NCI-H1092 (cell line): ENCODE data around the gene ELOVL5.
"Not testable (repeated sequence)": the region's sequence is repeated elsewhere in the genome, so short reads cannot be mapped to it uniquely, and the experiment has no call there.

Source experiments
- DNase-seq: peaks from one replicate; lab custom pipeline; 2025; lab: John Stamatoyannopoulos, UW

Gene ELOVL5, protein sequence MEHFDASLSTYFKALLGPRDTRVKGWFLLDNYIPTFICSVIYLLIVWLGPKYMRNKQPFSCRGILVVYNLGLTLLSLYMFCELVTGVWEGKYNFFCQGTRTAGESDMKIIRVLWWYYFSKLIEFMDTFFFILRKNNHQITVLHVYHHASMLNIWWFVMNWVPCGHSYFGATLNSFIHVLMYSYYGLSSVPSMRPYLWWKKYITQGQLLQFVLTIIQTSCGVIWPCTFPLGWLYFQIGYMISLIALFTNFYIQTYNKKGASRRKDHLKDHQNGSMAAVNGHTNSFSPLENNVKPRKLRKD

DNA sequence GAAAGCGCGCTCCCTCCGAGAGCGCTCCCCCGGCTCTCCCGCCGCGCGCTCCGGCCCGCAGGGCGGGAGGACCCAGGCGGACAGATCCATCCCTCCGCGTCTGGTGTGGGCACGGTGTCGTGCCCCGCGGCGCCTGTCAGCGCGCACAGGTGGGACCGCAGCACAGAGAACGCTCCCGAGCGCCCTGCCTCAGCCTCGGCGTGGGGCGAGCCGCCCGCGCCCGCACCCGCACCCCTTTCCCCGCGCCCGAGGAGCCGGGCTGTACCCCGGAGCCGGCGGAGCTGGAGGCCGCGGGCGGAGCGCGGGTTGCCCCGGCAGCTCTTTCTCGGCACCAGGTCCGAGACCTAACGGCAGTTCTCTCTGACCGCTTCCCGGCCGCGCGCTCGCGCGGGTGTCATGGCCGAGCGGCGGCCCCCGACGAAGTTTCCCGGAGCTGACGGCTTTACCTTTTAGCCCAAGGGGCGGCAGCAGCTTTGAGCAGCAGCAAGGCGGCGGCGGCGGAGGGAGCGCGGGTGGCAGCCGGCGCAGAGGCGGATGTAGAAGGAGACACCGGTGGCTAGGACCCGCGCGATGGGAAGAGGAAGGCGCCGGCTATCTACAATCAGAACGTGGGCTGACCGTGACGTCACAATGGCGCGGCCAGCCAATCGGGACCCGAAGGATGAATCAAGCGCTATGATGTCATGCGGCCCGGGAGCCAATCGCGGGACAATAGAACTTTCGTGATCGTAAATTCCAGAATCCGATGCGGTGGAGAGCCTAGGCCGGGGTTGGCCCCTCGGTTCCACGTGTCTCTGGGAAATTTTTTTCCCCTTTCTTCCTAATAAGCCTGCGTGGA is at the start of gene ELOVL5:
ELOVL5 (minus strand) TSS at position 580 of the 838 bp plus-strand sequence. CDS start 53,251 bp downstream, outside the sequence.
- peak; percentile 93 for DNase-seq

DNA sequence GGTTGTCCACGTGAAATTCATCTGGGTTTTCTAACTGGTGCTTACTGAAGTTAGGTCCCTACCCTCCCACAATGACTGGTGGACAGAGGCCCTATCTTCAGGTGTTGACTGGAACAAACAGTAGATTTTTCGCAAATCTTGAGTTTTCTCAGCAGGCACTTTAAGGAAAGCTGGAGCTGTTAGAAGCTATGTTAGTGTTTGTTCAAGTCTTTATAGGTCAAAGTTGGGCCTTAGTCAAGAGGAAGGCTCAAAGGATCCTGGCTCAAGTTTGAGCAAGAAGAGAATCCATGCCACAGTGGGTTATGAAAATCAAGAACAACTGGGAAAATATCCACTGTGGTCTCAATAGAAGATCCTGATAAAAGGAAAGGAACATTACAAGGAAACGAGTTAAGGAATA is 48.5 kb upstream of the ELOVL5 start:
- no peak for DNase-seq

DNA sequence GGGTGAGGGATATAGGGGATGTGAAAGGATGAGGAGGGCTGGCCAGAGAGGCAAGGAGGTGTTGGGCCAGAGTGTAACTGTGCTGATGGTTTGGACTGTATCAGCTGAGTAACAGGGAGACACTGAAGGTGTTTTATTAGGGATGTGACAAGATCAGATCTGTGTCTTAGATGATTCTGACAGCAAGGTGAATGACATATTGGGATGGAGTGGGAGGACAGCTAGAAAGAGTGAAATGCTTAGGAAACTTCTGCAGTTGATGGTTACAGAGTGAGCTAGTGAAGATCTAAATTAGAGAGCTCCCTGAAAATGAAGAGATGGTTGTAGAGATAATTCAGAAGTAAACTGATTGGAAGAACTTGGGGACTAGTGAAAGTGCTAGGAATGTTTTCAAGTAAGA is 47.2 kb upstream of the ELOVL5 start:
- DNase-seq: no peak

DNA sequence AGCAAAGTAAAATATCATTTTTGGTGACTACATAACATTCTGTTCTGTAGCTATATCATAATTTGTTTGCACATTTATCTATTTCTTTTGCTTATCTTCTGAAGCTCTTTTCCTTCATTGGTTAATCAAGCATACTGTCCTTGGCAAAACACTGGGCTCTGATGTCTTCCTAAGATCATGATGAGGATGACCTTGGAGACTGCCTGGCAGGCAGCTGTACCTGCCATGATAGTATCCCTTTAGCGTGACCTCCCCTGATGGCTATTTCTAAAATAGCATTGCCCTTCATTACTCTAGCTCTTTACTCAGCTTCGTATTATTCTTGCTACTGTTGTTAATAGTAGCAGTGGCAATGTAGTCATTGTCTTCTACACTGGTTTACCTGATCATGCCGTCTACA is 46.0 kb upstream of the ELOVL5 start:
- no peak for DNase-seq

DNA sequence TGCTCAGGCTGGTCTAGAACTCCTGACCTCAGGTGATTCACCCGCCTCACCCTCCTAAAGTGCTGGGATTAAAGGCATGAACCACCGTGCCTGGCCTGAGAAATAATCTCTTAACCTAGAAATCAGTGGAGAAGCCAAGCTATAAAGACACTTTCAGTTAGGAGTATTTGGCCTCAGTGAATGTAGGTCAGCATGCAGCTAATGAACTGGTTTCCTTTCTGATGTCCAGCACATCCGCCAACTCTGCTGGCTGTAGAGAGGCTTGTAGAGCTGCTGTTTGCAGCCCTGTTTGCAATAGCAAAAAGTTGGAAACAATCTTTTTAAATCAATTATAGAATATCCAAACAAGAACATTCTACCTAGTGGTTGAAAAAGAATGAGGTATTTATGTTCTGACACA is 42.4 kb upstream of the ELOVL5 start:
- no peak for DNase-seq

DNA sequence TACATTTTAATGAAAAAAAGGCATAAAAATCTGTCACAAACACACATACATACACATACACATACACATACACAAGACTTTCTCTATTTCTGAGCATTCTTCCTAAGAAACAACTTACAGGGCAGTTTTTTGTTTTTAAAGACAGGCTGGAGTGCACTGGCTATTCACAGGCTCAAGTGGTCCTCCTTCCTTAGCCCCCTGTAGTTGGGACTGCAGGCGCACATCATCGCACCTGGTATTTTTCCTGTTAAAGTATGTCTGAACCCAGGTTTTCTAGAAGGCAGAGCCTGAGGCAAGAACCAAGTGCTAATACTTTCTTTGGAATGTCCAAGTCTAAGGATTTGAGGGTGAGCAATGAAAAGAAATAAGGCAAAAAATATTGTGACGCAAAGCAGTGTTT is 41.3 kb upstream of the ELOVL5 start:
- DNase-seq: no peak

DNA sequence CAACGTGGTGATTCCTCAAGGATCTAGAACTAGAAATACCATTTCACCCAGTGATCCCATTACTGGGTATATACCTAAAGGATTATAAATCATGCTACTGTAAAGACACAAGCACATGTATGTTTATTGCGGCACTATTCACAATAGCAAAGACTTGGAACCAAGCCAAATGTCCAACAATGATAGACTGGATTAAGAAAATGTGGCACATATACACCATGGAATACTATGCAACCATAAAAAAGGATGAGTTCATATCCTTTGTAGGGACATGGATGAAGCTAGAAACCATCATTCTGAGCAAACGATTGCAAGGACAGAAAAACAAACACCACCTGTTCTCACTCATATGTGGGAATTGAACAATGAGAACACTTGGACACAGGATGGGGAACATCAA is 39.9 kb upstream of the ELOVL5 start:
- not testable (repeated sequence) for DNase-seq

DNA sequence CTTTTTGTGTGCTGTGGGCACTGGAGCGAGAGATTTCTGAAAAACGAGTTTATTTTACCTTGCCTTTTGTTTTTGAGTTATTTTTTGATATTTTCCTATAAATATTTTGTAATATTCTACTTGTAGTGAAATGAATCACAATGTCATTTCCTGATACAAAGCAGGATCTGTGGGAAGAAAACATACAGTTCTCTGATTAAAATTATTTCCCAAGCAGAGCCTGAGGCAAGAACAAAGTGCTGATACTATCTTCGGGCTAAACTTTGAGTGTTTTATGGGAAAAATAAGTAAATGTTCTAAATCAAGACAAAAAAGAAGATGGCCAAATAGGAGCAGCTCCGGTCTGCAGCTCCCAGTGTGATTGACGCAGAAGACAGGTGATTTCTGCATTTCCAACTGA is 33.7 kb upstream of the ELOVL5 start:
- no peak for DNase-seq

DNA sequence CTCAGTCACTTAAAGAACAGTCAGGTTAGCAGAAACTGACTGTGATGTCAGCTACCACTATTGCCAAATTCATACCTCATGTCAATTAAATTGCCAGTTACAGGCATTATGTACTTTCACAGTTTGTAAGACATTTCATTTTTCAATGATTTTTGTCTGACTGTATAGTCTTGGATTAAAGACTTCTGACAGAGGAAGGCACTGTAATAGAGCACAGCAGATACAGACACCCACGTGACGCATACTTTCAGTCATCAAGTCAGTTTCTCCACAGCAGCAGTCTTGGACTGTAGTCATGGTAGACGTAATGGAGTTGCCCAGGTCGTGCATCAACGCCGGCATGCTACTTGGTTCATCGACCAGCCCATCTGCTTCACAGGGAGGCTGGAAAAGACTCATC is 29.5 kb upstream of the ELOVL5 start:
- DNase-seq: no peak

DNA sequence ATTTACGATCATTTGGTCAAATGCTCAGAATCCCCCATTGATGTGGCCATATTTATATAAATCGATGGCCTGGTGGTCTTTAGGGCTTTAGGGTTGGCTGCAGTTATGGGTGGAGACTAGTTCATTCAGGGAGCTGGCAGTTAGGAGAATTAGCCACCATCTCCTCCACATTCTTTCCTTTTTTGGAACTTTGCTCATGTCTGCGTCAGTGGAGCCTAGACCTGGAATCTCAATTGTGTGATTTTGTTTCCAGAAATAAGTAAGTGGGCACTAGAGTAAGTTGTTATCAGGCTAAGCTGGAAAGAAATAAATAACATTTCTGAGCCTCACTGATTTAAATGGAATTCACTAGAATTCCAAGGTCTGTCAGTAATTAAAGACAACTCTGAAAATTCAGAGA is 29.0 kb upstream of the ELOVL5 start:
- DNase-seq: no peak

DNA sequence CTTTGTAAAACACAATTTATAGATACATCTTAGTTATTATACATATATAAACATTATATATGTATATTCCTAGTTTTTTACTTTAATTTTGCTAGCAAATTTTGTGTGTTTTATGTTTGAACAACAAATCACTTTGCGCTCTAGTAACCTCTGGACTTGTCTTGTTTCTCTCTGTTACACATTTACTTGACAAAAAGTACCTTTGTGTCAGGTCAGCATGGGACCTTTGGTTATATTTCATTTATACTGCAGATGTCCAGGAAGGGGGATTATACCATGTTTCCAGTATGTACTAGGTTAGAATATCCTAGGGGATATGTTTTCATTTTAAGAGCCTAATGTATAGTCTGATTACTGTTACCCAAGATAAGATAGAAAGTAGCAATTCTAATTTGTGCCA is 28.5 kb upstream of the ELOVL5 start:
- no peak for DNase-seq

DNA sequence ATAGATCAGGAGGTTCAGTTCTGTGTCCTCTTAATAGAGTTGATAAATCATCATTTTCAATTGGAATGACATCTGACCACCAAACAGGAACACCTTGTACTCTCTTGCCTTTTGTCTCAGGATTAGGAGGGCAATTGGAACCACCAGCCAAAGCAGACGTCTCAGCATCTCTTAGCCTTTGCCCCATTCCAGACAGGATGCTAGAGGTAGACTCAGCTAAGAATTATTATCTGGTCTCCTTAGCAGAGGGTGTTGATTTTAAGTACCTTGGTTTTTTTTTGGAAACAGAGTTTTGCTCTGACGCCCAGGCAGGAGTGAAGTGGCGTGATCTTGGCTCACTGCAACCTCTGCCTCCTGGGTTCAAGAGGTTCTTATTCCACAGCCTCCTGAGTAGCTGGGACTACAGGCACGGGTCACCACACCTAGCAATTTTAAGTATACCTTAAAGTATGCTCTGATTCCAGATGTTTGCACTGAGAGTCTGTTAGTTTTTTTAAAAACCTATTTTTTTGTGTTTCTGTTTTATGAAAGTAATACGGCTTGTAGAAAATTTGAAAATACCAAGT is 28.0 kb upstream of the ELOVL5 start:
- DNase-seq: no peak

DNA sequence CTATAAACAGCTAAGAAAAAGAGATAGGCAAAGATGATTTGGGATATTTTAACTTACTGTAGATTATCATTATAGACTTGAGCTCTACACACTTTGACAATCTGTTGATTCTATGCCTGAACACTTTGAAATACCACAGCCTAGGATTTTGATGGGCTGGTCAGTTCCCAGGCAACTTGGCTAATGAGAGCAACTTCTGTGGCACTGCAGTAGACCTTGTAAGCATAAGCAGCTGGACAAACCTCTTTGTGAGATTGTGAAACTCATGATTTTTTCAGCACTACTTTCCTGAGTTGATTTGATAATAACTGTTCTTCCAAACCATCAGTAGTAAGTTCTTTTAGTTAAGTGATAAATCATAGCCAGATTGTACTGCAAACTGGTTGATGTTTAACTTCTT is 27.1 kb upstream of the ELOVL5 start:
- DNase-seq: no peak

DNA sequence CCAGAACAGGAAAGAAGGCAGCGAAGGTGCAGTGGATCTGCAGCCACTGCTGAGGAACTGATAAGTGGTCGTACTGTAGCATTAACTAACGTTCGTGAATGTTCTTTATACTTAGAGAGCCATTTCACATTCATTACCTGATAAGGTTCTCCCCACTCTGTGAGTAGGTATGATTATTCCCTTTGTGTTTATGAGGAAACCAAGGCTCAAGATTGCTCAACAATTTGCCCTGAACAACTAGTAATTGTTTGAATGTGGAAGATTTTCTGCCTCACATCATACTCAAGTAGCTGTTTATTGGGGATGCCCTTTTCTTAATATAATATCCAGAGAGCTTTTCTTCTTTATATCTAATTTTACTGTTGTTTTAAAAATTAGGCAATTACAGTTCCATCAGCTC is 24.9 kb upstream of the ELOVL5 start:
- no peak for DNase-seq

DNA sequence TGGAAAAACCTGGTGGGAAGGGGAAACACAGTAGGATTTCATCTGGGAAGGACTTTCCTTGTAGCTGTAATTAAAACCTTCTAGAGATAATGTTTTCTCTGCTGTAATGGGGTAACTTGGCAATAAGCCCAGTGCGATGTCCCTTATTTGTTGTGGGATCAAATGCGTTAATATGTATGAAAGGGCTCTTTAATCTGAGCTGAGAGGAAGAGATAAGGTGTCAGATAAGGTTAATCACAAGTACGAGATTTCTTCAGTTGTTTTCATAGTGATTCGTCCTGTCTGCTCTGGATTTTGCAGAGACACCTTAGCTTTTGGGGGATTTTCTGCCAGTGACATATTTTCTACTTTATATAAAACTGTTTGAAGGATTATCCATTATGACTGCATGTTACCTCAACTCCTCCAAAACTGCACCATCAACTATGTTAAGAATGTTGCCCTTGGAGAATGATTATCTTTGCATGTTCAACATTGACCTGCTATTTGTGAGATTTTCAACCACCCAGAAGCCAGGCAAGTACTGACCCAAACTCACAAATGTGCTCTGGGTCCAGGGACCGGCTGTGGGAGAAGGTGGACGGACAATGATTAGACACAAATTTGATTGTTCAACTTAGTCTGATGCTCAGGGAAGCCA is 21.2 kb upstream of the ELOVL5 start:
- no peak for DNase-seq

DNA sequence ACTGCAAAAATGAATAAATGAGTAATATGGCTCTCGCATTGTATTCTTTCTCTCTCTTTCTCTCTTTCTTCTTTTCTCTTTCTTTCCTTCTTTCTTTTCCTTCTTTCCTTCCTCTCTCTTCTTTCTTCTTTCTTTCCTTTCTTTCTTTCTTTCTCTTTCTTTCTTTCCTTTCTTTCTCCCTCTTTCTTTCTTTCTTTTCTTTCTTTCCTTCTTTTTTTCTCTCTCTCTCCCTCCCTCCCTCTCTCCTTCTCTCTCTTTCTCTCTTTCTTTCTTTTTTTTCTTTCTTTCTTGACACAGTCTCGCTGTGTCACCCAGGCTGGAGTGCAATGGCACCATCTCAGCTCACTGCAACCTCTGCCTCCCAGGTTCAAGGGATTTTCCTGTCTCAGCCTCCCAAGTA is 20.3 kb upstream of the ELOVL5 start:
- DNase-seq: no peak

DNA sequence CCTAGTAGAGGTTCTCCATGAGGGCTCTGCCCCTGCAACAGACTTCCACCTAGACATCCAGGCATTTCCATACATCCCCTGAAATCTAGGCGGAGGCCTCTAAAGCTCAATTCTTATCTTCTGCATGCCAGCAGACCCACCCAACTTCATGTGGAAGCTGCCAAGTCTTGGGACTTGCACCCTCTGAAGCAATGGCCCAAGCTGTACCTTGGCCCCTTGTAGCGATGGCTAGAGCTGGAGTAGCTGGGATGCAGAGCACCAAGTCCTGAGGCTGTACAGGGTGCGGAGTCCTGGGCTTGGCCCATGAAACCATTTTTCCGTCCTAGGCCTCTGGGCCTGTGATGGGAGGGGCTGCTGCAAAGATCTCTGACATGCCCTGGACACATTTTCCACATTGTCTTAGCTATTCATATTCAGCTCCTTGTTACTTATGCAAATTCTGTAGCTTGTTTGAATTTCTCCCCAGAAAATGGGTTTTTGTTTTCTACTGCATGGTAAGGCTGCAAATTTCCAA is 17.4 kb upstream of the ELOVL5 start:
- no peak for DNase-seq

DNA sequence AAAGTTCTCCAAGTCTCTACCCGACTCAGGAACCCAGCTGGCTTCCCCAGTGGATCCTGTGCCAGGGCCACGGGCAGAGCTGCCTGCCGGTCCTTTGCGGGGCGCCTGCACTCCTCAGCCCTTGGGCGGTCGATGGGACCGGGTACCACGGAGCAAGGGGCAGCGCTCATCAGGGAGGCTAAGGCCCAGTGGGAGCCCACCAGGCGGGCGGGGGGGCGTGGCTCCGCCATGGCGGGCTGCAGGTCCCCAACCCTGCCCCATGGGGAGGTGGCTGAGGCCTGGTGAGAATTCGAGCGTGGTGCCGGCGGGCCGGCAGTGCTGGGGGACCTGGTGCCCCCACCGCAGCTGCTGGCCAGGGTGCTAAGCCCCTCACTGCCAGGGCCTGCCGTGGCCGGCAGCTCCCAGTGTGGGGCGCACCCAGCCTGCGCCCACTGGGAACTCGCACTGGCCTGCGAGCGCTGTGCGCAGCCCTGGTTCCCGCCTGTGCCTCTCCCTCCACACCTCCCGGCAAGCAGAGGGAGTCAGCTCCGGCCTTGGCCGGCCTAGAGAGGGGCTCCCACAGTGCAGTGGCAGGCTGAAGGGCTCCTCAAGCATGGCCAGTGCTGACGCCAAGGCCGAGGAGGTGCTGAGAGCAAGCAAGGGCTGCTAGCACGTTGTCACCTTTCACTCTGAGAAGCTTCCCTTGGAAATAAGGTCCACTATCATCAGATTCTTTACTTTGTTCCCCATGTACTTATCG is 14.8 kb upstream of the ELOVL5 start:
- DNase-seq: no peak

DNA sequence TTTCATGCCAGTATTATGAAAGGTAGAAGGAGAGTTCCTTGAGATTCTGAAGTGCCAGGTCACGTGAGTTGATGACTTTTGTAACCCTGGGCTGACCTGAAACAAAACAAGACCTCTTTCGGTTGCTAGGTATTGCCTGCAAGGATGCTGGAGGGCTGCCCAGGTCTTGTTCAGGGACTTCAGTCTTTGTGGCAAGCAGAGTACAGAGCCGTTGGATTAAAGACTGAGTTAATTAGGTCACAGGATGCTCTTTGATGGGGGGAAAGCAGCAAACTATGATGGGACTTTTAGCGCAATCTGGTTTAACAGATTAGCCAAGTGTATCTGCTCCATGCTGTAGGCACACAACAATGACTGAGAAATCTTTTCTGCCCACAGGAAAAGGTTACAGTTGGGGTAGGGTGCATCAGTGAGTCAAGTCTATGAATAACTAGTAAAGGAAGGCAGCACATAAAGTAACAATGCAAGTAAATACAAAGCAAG is 12.8 kb upstream of the ELOVL5 start:
- no peak for DNase-seq

DNA sequence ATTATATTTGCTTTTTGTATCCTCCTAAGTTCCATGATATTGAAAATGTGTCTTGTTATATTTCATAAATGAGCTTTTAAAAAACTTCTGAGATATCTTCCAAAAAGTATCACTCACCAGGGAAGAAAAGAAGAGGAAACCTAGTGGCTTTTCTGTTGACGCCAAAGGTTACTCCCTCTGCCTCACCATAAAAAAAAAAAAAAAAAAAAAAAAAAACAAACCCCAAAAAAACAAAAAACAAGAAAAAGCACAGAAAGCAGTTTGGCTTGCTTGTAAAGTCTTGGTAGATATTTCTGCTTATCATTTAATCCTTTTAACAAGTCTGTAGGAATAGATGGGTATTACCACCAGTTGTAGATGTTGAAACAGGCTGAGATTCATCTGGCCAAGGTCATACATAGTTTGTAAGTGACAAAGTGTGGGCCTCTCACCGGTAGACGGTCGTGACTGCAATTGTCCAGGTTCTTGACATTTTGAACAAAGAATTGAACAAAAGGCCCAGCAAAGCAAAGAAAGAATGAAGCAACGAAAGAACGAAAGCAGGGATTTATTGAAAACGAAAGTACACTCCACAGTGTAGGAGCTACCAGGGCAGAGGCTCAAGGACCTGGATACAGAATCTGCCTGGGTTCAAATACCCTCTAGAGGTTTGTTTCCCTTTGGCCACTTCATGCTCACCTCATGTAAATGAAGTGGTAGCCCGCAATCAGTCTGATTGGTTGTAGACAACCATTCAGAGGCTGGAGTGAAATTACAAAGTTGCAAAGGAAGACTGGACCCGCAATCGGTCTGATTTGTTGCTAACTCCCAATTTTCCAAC is 11.6 kb upstream of the ELOVL5 start:
- no peak for DNase-seq

DNA sequence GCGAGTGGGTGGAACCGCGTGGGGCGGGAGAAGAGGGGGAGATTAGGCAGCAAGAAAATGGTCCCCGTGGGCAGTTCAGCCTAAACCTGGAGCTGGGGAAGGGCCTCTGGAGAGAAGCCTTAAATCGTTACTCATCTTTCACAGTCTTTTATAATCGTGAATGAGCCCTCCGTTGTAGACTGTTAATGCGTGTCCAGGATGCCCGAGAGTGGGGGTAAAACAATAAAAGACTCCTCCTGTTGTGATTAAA is 11.0 kb upstream of the ELOVL5 start:
- DNase-seq: no peak
